ENCODE results near the gene SMIM26.
"Not testable (repeated sequence)": the region's sequence is repeated elsewhere in the genome, so short reads cannot be mapped to it uniquely, and the experiment has no call there.

The SMIM26 gene, protein sequence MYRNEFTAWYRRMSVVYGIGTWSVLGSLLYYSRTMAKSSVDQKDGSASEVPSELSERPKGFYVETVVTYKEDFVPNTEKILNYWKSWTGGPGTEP

DNA sequence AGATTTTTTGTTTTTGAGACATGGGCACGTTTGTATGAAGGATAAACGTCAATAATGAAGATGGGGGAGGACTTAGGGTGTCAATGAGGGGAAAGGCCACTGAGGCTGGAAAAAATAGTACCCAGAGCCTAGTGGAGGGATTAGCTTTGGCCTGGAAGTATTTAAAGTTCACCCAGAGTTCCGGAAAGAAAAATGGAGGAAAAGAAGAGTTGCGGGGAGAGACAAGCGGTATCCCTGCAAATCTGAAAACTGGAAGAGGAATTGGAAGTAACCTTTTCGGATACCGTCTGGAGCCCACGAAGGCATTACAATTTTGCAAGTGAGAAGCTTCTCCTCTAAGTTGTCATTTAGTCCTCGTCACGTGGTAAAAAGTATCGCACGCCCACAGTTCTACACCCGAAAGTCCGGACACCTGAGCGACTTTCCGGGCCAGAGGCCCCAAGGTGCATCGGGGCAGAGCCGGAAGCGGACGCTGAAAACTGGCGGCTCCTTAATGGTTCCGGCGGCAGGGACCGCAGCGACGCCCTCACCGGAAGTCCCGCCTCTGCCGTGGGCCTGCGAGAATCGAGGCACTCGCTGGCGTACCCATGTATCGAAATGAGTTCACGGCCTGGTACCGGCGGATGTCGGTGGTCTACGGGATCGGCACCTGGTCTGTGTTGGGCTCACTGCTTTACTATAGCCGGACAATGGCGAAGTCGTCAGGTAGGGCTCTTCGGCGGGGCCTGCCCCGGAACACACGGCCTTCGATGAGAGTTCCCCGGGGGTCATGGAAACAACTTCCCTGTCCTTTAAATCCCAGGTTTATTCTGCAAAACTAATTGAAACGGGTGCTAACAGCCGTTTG is at the start of gene SMIM26:
Gene SMIM26, plus strand, starts transcription at position 541 of the 847 bp plus-strand sequence. Its CDS starts 47 bp downstream, at position 588.
- DNase-seq (ENCODE audit: low read depth in 2 of 2): peak; percentile 87 to 91

DNA sequence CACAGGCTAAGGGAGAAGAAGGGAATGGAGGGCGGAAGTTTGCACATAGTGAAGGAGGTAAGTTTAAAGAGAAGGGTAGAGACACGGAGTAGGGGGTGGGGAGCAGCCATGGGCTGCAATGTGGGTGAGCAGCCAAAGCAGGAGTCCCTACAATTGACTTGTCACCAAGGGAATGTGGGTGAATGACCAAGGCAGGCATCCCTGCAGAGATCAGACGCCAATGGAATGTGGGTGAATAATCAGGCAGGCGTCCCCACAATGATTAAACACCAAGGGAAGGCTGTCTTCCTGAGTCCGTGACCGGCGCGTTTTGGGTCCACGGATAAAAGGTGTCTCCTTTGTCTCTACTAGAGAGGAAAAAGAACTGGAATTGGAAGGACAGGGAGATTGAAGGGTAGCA is 45.2 kb upstream of the SMIM26 start:
- DNase-seq (ENCODE audit: low read depth in 2 of 2): not testable (repeated sequence)

DNA sequence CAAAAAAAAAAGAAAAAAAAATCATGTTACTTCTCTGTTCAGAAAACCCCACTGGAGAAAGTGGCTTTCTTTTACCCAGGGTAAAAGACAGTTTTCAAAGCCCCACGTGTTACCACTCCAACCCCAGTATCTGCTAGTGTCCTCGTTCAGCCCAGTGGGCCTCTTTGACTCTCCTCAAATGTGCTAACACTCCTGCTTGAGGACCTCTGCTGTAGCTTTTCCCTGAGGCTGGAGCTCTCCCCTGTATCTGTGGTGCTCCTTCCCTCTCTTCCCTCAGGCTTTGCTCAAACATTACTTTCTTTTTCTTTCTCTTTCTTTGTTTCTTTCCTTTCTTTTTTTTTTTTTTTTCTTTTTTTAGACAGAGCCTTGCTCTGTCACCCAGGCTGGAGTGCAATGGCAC is 44.2 kb upstream of the SMIM26 start:
- DNase-seq (ENCODE audit: low read depth in 2 of 2): no peak

DNA sequence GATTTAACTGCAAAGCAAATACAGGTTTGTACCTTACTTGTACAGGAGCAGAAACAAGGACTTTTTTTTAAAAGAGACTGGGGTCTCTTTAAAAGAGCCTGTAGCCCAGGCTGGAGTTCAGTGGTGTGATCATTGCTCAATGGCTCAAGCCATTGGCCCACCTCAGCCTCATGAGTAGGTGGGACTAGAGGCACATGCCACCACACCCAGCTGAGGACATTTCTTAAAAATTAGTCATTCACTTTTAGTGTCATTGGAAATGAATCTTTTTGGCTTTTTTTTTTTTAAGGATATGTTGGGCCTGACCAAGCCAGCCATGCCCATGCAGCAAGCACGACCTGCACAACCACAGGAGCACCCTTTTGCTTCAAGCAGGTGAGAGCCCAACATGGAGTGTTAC is 42.6 kb upstream of the SMIM26 start:
- DNase-seq (ENCODE audit: low read depth in 2 of 2): no peak

DNA sequence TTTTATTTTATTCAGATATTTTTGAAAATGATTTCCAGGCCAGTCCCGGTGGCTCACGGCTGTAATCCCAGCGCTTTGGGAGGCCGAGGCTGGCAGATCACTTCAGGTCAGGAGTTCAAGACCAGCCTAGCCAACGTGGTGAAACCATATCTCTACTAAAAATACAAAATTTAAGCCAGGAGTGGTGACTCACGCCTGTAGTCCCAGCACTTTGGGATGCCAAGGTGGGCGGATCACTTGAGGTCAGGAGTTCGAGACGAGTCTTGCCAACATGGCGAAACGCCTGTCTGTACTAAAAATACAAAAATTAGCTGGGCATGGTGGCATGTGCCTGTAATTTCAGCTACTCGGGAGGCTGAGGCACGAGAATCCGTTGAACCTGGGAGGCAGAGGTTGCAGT is 40.5 kb upstream of the SMIM26 start:
- not testable (repeated sequence) for DNase-seq (ENCODE audit: low read depth in 2 of 2)

DNA sequence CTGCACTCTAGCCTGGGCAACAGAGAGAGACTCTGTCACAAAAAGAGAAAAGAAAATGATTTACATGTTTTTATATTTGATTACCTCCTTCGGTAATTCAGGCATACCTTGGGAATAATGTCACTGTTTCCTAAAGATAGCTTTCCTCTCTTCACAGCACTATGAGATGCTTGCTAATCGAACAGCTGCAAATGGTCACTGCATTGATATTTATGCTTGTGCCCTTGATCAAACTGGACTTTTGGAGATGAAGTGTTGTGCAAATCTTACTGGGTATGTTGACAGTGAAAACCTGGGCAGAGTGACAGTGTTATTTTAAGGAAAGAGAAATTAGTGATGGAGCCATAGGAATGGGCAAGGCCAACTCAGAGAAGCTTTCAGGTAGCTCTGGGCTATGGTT is 39.9 kb upstream of the SMIM26 start:
- no peak for DNase-seq (ENCODE audit: low read depth in 2 of 2)

DNA sequence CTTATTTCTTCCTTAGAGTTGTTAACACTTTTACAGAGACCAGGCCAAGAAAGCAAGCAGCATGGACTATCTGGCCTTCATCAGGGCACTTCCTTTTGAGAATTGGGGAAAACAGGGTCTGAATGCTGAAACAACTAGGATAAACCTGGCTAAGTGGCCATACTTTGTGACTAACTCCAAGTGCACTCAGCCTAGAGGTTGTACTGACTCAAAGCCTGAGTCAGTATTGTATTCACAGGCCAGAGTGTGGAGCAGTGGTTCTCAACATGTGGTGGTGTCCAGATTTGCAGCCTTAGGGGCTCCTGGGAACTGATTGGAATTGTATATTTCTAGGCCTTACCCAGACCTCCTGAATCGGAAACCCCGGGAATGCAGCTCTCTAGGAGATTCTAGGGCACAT is 39.4 kb upstream of the SMIM26 start:
- DNase-seq (ENCODE audit: low read depth in 2 of 2): no peak

DNA sequence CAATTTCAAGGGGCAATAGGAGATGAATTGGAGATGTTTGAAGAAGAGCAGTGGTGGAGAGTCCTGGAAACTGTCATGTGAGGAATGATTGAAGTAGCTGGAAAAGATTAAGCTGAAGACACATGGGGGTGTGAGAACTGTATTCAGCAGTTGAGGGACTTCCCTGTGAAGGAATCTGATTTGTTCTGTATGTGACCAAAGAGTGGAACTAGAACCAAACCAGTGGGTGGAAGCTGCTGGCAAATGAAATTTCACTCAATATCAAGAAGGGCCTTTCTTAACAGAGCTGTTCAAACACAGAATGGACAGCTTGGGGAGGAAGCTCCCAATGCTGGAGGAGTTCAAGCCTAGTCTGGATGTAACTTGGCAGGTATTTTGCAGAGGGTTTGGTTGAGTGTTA is 38.2 kb upstream of the SMIM26 start:
- DNase-seq (ENCODE audit: low read depth in 2 of 2): no peak

DNA sequence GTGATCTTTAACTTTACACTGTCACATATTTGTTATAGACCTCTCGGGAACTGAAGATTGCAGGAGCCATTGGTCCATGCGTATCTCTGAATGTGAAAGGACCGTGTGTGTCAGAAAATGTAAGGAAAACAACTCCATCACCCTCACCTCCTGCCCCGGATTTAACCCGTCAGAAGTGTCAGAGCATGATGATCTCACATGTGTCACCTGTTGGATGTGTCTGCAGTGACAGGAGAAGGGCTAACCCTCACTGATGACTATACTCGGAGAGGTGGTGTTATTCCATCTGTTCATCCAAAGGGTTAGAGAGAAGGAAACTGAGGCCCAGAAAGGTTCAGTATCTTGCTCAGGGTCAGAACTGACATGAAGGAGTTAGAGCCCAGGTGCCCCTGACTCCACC is 34.6 kb upstream of the SMIM26 start:
- no peak for DNase-seq (ENCODE audit: low read depth in 2 of 2)

DNA sequence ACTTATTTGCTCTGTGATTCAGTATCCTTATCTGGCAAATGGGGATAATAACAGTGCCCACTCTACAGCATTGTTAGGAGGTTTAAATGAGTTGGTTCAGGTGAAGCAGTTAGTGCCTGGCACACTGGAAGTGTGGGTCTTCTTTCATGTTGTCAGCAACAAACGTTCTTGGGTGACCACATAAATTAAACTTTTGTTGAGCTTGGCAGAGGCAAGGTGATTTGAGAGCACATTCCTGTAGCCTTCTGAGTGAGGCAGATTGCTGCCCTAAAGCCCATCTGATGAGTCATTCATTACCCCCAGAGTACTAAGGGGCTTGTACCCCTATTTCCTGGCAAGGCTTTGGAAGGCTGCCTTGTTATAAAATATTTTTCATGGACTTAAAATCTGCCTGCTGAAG is 33.7 kb upstream of the SMIM26 start:
- DNase-seq (ENCODE audit: low read depth in 2 of 2): no peak

DNA sequence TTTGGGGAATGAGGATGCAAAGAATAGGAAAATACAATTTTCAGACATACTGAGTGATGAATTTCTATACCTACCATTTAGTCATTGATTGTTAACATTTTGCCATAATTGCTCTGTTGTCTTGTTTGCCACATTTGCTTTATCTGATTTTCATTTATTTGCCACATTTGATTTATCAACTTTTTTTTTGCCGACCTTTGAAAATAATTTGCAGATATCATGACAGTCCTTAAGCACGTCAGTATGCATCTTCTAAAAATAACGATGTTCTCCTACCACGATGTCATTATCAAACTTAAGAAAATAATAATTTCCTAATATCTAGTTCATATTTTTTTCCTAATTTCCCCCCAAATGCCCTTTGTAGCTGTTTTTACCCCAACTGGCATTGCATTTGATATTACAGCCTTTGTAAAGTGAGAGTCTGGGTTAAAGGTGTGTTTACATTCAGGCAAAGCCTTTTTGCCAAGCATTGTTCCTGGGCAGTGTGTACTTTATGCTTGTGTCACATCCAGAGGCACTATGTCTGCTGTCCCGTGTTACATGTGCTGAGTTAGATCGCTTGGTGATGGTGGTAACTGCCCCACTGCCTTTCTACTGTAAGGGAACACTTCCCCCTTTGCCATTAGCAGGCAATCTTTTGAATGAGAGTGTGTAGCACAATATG is 33.1 kb upstream of the SMIM26 start:
- no peak for DNase-seq (ENCODE audit: low read depth in 2 of 2)

DNA sequence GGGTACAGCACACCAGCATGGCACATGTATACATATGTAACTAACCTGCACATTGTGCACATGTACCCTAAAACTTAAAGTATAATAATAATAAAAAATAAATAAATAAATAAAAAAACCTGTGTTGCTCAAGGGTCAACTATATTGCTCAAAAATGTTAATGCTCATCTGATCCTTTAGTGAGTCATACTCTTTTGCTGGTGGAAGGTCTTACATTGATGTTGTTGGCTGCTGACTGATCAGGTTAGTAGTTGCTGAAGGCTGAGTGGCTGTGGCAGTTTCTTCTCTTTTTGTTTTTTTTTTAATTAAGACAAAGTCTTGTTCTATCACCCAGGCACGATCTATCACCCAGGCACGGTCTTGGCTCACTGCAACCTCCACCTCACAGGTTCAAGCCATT is 29.6 kb upstream of the SMIM26 start:
- DNase-seq (ENCODE audit: low read depth in 2 of 2): no peak

DNA sequence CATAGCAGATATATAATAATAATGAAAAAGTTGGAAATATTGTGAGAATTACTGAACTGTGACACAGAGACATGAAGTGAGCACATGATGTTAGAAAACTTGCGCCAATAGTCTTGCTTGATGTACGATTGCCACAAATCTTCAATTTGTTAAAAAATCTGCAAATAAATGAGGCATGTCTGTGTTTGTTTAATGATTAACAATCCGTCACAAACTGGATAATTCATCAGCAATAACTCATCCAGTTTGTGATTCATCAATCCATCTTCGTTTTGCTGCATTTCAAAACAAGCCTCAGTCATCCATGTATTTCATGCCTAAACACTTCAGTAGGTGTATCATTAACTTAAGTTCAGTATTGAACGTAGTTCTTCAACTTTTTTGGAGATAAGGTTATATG is 25.5 kb upstream of the SMIM26 start:
- no peak for DNase-seq (ENCODE audit: low read depth in 2 of 2)

DNA sequence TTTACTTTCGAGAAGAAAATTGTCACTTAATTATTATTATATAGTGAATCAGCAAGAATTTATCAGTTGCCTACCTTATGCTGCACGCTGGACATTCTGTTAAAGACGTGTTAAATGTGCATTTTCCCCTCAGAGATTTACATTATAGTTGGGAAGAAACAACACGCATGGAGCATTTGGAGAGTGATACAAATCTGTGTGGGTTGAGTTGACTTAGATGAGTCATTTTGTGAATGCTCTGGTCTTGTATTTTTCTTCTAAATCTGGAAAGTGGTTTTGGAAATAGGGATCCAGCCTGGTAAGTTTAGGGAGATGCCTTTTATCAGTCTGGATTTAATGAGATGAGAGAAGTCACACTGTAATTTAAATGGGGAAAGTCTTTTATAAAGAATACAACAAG is 24.0 kb upstream of the SMIM26 start:
- no peak for DNase-seq (ENCODE audit: low read depth in 2 of 2)

DNA sequence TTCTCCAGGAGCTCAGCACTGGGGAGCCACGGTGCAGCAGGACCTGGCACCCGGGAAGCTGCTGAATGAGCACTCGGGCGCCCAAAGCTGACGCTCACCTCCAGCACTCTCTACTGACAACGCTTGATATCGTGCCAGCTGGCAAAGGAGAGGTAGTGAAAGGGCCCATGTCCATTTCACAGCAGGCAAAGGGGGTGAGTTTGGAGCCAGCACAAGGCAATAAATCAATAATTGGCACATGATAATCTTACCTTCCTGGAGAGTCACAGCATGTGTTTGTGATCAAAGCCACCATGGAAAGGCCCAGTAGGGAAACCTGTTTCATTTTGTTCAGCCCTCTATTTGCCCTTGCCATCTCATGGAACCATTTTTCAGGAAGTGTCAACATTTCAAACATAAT is 23.3 kb upstream of the SMIM26 start:
- no peak for DNase-seq (ENCODE audit: low read depth in 2 of 2)

DNA sequence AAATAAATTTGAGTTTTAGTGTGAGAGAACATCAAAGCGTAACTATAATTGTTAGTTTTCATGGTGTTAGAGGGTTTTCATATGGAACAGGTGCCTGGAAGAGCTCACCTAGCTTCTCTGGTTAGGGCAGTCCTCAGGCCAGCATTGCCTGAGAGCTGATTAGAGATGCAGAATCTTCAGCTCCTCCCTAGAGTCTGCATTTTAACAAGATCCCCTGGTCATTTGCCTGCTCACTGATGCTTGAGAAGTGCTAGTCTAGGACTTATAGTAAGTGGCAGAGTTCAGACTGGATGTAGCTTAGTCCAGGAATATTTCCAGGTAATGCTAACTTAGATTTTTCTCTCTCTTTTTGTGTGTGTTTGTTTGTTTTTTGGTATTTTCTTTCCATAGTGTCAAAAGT is 21.7 kb upstream of the SMIM26 start:
- DNase-seq (ENCODE audit: low read depth in 2 of 2): no peak

DNA sequence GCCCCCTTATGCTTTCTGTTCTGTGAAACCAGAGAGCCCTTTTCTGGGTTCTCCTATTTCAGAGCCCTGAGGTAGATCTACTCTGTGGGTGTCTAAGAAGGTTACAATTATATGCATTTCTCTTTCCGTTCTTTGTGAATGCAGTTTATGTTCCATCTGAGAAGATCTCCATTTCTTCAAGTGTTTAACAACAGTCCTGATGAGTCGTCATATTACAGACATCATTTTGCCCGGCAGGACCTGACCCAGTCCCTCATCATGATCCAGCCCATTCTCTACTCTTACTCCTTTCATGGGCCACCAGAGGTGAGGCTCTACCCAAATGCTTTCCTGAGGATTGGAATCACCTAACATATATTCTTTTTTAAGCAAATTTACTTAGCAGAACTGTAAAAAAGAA is 18.8 kb upstream of the SMIM26 start:
- no peak for DNase-seq (ENCODE audit: low read depth in 2 of 2)

DNA sequence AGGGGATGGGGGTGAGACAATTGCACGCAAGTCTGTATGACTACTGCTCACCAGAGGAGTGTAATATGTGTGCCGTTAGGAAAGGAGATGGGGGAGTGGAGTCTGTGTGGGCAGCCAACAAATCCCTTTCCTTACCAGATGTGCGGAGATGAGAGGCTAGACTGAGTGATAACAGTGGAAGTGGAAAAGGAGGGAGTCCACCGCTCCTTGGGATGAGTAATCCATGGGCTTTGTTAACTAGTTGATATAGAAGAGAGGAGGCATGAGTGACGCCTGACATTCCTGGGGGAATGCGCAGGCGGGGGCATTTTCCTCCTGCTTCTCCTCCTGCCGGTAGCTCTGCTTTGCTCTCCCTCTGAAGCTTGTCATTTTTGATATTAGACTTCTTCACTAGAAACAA is 13.5 kb upstream of the SMIM26 start:
- DNase-seq (ENCODE audit: low read depth in 2 of 2): no peak

DNA sequence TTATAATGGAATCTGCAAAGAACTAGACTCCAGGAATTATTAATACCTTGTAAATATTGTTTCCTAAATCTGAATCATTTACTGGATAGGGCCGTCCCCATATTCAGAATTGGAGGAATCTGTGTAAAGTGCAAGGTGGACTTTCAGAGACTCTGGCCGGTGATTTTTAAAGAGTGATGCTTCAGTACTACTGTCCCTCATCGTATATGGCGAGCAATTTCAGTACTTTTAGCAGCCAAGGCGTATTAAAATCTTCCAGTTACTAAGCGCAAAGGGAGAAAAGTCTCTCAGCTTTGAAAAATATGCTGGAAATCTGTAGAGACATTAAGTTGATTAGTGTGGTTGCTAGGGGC is 483 bp downstream of the SMIM26 start:
- no peak for DNase-seq (ENCODE audit: low read depth in 2 of 2)

DNA sequence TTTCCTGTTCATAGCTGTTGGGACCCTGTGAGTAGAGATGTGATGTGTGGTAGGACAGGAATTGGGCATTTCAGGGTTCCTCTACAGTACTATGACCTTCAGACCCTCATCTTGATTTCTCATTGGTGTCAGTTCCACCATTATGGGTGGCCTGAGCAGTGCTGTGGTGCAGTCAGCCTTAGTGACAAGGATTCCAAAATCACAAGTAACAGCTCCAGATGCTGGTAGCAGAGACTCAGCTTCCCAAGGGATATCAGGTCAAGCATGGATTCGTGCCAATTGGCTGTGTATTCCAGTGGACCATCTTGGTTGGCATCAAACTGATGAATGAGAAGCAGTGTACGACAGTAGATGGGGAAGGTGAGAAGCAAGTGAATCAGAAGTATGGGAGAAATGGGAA is 3.8 kb downstream of the SMIM26 start:
- no peak for DNase-seq (ENCODE audit: low read depth in 2 of 2)

DNA sequence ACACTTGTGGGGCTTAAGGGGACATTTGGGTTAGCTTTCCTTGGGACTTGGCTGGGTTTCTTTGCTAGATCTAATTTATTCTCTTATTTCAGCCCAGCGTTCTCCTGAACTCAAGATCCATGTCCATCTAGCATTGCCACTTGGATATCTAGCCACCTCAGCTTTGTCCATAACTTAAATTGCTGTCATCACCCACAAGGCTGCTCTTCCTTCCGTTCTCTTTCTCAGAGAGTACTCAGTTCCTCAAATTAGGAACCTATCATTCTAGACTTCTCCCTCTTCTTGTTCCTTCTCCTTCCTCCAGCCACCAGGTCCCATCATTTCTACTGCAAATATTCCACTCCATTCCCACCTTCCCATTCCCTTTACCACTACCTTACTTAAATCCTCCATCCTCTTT is 4.3 kb downstream of the SMIM26 start:
- DNase-seq (ENCODE audit: low read depth in 2 of 2): no peak

DNA sequence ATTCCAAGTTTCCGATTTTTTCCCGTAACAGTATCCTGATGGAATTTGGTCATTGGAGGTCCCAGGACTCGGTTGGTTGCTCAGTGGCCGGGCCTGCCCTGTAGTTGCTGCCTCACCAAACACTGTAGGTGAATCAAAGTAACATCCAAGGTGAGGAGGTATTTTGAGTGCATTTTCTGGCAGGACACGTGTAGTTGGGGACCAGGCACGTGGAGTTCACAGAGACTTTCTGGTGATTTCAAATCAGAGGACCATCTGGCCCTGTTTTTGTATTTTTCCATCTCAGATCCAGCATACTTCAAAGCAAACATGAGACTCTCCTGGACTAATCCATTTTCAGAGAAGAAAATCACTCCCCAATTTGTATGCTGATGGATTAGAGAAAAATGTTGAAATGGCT is 10.7 kb downstream of the SMIM26 start:
- no peak for DNase-seq (ENCODE audit: low read depth in 2 of 2)

DNA sequence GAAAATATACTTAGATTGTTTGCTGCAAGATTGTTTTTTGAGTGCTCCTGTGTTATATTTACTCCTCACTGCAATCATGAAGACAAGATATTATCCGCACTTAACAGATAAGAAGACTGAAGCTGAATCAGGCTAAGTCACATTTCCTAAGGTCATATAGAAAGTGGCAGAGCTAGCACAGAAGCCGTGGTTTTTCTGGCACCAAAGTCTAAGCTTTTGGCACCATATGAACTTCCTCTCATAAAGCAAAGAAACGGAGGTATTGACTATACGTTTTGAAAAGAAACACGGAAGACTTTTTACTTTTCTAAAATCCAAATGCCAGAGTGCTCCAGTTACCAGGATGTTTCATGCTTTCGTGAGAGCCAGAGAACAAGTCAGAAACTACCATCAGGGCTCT is 11.3 kb downstream of the SMIM26 start:
- no peak for DNase-seq (ENCODE audit: low read depth in 2 of 2)
